Fibroblast of pulmonary artery (primary cell): ENCODE results near the gene STARD3.

Experiments
- DNase-seq: peaks from one replicate; pipeline ENCODE4 v3.0.0-alpha.2; 2010; ENCODE audit warnings: low read depth
- H3K4me3 ChIP-seq: replicated peaks from 2 replicates; pipeline ENCODE4 v1.5.1; 2011; ENCODE audit warnings: low read depth, mild to moderate bottlenecking, control low read depth, low read length, moderate library complexity
- CTCF ChIP-seq: IDR thresholded peaks from 2 replicates; pipeline ENCODE4 v1.5.1; 2011; ENCODE audit warnings: mild to moderate bottlenecking, control low read depth, low read length, inconsistent platforms; ENCODE audit errors: missing control alignments

Gene STARD3

GRCh38 chr17:39683295-39683939 is 46.5 kb downstream of the STARD3 start:
- H3K4me3 ChIP-seq: no peak overlapping the region
- TF ChIP-seq CTCF: no peak
- no peak for DNase-seq

- no peak for TF ChIP-seq CTCF
- H3K4me3 ChIP-seq: no peak overlapping the region
- DNase-seq: no peak
Measured at GRCh38 chr17:39684369-39685192, 47.6 kb downstream of the STARD3 start.

GRCh38 chr17:39687101-39687545 is 50.2 kb downstream of the STARD3 start:
- no peak for TF ChIP-seq CTCF
- DNase-seq: no peak
- peak overlapping the region; percentile 80 for H3K4me3 ChIP-seq

GRCh38 chr17:39687546-39688474 is 50.9 kb downstream of the STARD3 start, which contains the start of gene PGAP3:
Gene PGAP3, minus strand, starts transcription at chr17:39688057. Its CDS starts 43 bp downstream, at chr17:39688014.
- peak within 1 kb of the TSS; percentile 80 for H3K4me3 ChIP-seq
- TF ChIP-seq CTCF: no peak
- DNase-seq: peak; percentile 91

- no peak for DNase-seq
- peak overlapping the region; percentile 80 for H3K4me3 ChIP-seq
- no peak for TF ChIP-seq CTCF
Measured at GRCh38 chr17:39688475-39688835, 51.5 kb downstream of the STARD3 start.

- DNase-seq: no peak
- no peak for TF ChIP-seq CTCF
- peak overlapping the region; percentile 80 for H3K4me3 ChIP-seq
Measured at GRCh38 chr17:39688945-39689344, 52.0 kb downstream of the STARD3 start.
